SU-DHL-6 (cell line): Measurements from ENCODE around the gene KCNJ18.
"Not testable (repeated sequence)": the region's sequence is repeated elsewhere in the genome, so short reads cannot be mapped to it uniquely, and the experiment has no call there.

Experiments
- H2AFZ ChIP-seq: fragments of 200-600 bp; sonication (generic); 2 replicates; pipeline ENCODE4 v1.6.1; 2014; ENCODE audit warnings: low read depth, mild to moderate bottlenecking, moderate library complexity, mixed read lengths, antibody characterized with exemption, low read length; ENCODE audit not compliant: severe bottlenecking
- H3F3A ChIP-seq: fragments of 200-600 bp; shearing (Covaris generic); 2 replicates; pipeline ENCODE4 v1.6.0; 2016; ENCODE audit warnings: antibody characterized with exemption, mild to moderate bottlenecking; ENCODE audit not compliant: insufficient read depth
- H3K27ac ChIP-seq: fragments of 200-600 bp; sonication (generic); 2 replicates; pipeline ENCODE4 v1.5.1; 2016; ENCODE audit warnings: low read depth, mild to moderate bottlenecking, low read length, moderate library complexity, mixed read lengths
- H3K27me3 ChIP-seq: fragments of 200-600 bp; sonication (generic), shearing (Covaris generic); 2 replicates; pipeline ENCODE4 v1.6.0; 2014; ENCODE audit warnings: mild to moderate bottlenecking, low read length
- H3K36me3 ChIP-seq: fragments of 200-600 bp; sonication (generic); 2 replicates; pipeline ENCODE4 v1.6.1; 2014; ENCODE audit warnings: mild to moderate bottlenecking, low read length, mixed read lengths
- H3K4me2 ChIP-seq: fragments of 300-600, 200-600 bp; shearing (Covaris generic), sonication (generic); 2 replicates; pipeline ENCODE4 v1.6.0; 2014; ENCODE audit warnings: low read length, low read depth, mild to moderate bottlenecking; ENCODE audit not compliant: poor library complexity, severe bottlenecking
- H3K4me3 ChIP-seq: fragments of 200-600 bp; sonication (generic); 2 replicates; pipeline ENCODE4 v1.5.1; 2014; ENCODE audit warnings: antibody characterized with exemption, low read length, mild to moderate bottlenecking, mixed read lengths; ENCODE audit not compliant: insufficient read depth, poor library complexity, severe bottlenecking
- H3K79me2 ChIP-seq: fragments of 200-600 bp; sonication (generic); 2 replicates; pipeline ENCODE4 v1.6.1; 2014; ENCODE audit warnings: mild to moderate bottlenecking, low read length, moderate library complexity; ENCODE audit not compliant: insufficient read depth
- H3K9ac ChIP-seq: fragments of 200-600 bp; sonication (generic); 2 replicates; pipeline ENCODE4 v1.7.0; 2014; ENCODE audit warnings: mild to moderate bottlenecking, low read length
- H3K9me2 ChIP-seq: fragments of 200-600 bp; sonication (generic); replicated peaks from 2 replicates; pipeline ENCODE4 v1.6.1; 2014; ENCODE audit warnings: low read length; ENCODE audit not compliant: insufficient read depth
- H3K9me3 ChIP-seq: fragments of 200-600 bp; sonication (generic); 2 replicates; pipeline ENCODE4 v1.6.1; 2014; ENCODE audit warnings: low read length, mixed read lengths; ENCODE audit not compliant: insufficient read depth
- H4K20me1 ChIP-seq: fragments of 200-600 bp; sonication (generic); 2 replicates; pipeline ENCODE4 v1.6.1; 2014; ENCODE audit warnings: low read depth, mild to moderate bottlenecking, antibody characterized with exemption, low read length, moderate library complexity, mixed read lengths

KCNJ18 gene

DNA sequence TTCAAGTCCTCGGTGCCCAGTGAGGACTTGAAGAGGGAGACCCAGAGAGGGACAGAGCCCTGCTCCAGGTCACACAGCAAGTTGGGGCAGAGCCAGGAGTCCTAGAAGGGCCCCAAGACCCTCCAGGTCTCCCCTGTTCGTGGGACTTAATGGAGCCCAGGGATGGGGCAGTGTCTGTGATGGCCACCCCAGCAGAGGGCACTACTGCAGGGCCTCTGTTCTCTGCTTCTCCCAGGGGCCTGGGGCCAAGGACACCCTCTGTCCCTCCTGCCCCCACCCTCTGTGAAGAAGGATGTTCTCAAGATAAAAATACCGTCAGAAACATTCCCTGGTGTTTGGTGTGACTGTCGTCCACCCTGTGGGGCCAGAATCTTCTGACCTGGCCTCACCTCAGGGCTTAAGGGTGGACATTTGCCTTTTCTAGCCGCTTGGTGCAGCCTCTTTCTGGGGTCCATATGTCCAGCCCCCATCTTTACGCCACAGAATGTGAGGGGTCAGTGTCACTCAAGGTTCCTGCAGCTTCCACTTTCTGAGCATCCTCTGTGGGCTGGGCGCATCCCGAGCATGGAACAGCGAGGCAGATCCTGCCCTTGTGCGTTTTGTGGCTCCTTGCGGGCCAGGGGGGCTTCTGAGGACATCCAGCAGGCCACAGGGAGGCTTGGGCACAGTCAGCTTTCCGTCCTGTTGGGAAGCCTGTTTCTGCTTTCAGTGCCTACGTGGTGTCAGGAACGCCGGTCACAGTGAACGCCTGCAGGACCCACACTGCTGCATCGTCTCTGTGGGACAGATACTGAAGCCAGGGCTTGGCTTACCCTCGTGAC lies at the start of gene KCNJ18:
Gene KCNJ18, plus strand, starts transcription at position 641 of the 821 bp plus-strand sequence. CDS start 10,264 bp downstream, outside the sequence.
- H3K79me2 ChIP-seq, H3F3A ChIP-seq, H2AFZ ChIP-seq, H4K20me1 ChIP-seq, H3K9me2 ChIP-seq, H3K4me3 ChIP-seq, H3K27me3 ChIP-seq, H3K9me3 ChIP-seq, H3K36me3 ChIP-seq, H3K27ac ChIP-seq, H3K9ac ChIP-seq, H3K4me2 ChIP-seq: not testable (repeated sequence)

- not testable (repeated sequence) for H2AFZ ChIP-seq, H3K36me3 ChIP-seq, H3K9me3 ChIP-seq, H4K20me1 ChIP-seq, H3K9me2 ChIP-seq, H3K27me3 ChIP-seq, H3K4me2 ChIP-seq, H3K27ac ChIP-seq, H3K4me3 ChIP-seq, H3K79me2 ChIP-seq, H3F3A ChIP-seq, H3K9ac ChIP-seq
These were observed 44.2 kb upstream of the KCNJ18 start for GRCh38 chr17:21648125-21648524.

DNA sequence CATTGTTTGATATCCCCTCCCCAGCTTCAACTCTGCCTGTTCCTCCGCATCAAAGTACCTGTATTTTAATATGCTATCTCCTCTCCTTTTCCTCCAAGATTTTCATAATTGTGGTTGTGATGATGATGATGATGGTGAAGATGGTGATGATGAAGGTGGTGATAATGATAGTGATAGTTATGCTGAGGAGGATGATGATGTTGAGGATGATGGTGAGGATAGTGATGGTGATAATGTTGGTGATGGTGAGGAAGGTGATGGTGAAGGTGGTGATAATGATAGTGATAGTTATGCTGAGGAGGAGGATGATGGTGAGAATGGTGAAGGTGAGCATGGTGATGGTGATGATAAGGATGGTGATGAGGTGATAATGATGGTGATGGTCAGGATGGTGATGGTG lies 42.3 kb upstream of the KCNJ18 start:
- H3K4me2 ChIP-seq, H3K9ac ChIP-seq, H2AFZ ChIP-seq, H3K9me3 ChIP-seq, H3K9me2 ChIP-seq, H3K79me2 ChIP-seq, H3F3A ChIP-seq, H3K36me3 ChIP-seq, H3K27ac ChIP-seq, H3K4me3 ChIP-seq, H3K27me3 ChIP-seq, H4K20me1 ChIP-seq: not testable (repeated sequence)

- not testable (repeated sequence) for H3F3A ChIP-seq, H3K36me3 ChIP-seq, H3K4me3 ChIP-seq, H3K4me2 ChIP-seq, H4K20me1 ChIP-seq, H3K27ac ChIP-seq, H3K9me2 ChIP-seq, H2AFZ ChIP-seq, H3K79me2 ChIP-seq, H3K27me3 ChIP-seq, H3K9me3 ChIP-seq, H3K9ac ChIP-seq
These were observed 40.3 kb upstream of the KCNJ18 start for GRCh38 chr17:21652049-21652448.

DNA sequence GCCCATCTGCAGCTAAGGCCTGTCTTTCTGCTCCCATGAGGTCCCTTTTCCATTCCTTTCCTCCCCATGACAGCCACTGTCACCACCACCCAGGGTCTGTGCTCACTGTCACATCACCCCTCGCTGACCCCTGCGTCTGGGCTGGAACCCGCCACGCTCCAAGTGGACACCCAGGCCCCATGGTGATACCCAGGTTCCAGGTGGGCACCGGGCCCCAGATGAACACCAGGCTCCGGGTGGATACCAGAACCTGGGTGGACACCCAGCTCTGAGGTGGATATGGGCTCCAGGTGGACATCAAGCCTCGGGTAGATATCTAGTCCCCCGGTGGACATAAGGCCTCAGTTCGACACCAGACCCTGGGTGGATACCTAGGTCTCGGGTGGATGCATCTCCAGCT lies 39.1 kb upstream of the KCNJ18 start:
- H3K9me3 ChIP-seq, H4K20me1 ChIP-seq, H3K79me2 ChIP-seq, H3K27ac ChIP-seq, H3K27me3 ChIP-seq, H3K4me2 ChIP-seq, H3K9ac ChIP-seq, H3K9me2 ChIP-seq, H3K36me3 ChIP-seq, H3K4me3 ChIP-seq, H3F3A ChIP-seq, H2AFZ ChIP-seq: not testable (repeated sequence)

DNA sequence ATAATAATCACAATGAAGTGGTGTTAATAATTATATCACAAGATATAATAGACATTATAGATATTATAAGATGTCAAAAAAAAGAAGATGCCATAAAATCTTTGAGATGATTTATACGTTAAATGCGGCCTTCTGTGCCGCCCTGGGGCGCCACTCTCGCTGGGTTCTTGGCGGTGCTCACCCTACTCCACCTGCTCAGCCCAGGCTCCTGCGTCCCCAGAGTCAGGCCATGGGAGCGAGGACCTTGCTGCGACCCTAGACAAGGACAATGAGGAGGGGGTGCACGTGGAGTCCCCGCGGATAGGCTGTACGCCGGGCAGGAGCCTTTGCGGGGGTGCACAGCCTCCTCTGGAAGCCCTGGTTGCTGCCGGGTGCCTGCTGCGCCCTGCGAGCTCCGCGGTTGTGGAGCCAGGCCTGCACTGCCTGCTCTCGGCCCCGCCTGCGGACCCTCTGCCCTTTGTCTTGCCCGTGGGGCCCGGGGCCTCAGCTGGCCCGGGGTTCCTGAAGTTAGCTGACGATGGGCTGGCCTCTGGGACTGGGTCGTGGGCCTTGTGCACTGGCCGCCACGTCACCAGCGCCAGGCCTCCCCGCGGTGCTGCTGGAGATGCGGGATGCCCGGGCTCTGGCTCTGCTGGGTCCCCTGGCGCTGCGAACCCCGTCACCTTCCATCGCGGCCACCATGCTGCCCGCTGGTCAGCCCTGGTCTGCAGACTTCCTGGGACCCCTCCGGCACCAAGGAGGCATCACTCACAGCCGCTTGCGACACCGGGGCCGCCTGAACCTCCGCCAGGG lies 35.6 kb upstream of the KCNJ18 start:
- not testable (repeated sequence) for H3K27me3 ChIP-seq

DNA sequence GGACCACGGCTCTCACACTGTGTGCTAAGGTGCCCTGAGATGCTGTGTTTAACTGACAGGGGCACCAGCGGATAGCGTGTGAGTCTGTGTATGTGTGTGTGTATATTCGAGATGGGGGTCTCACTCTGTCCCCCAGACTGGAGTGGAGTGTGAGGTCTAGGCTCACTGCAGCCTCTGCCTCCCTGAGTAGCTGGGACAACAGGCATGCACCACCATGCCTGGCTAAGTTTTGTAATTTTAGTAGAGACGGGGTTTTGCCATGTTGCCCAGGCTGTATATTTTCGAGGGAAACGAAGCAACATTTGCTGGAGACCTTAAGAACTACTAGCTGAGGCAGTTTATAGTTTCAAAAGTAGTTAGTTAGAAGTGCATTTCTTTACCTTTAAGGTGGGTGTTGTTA lies 32.7 kb upstream of the KCNJ18 start:
- not testable (repeated sequence) for H3K79me2 ChIP-seq, H3K4me2 ChIP-seq, H3K27me3 ChIP-seq, H4K20me1 ChIP-seq, H2AFZ ChIP-seq, H3K36me3 ChIP-seq, H3K27ac ChIP-seq, H3K9me2 ChIP-seq, H3K4me3 ChIP-seq, H3K9ac ChIP-seq, H3F3A ChIP-seq, H3K9me3 ChIP-seq

More for the DNA sequence above, 35.6 kb upstream of the KCNJ18 start:
- not testable (repeated sequence) for H3K27ac ChIP-seq, H3K4me3 ChIP-seq, H3F3A ChIP-seq, H3K9me3 ChIP-seq, H3K9me2 ChIP-seq, H4K20me1 ChIP-seq, H2AFZ ChIP-seq, H3K4me2 ChIP-seq, H3K36me3 ChIP-seq, H3K79me2 ChIP-seq, H3K9ac ChIP-seq

DNA sequence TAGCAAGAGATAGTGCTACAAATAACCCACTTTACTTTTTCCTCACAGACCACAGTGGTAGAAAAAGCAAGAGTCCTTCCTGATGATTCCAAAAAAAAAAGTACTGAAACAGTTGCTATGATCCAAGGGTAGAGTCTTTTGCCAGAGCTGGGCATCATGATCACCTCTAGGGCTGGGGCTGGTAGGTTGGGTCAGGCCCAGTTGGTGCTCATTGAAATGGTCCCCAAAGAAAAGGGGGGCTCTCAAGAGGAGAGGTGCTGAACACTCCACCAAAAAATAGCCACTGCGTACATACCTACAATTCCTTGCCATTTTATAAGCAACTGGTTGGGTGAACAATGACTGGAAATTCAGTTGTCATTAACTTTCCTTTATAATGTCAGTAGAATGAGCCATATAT lies 30.9 kb upstream of the KCNJ18 start:
- H3K4me3 ChIP-seq, H3K27ac ChIP-seq, H3F3A ChIP-seq, H3K9me3 ChIP-seq, H3K27me3 ChIP-seq, H3K9ac ChIP-seq, H3K9me2 ChIP-seq, H3K79me2 ChIP-seq, H2AFZ ChIP-seq, H4K20me1 ChIP-seq, H3K4me2 ChIP-seq, H3K36me3 ChIP-seq: not testable (repeated sequence)
